Stimulated activated CD4-positive, alpha-beta T cell treated with anti-CD3 and anti-CD28 coated beads, Interleukin-1b, Interleukin-23, amount 100 ng/mL, for 24 hours (primary cell): ENCODE results near the gene BUB1.
A peak's percentile ranks its signal among the peaks of the same experiment; 100 is the strongest.
"Not testable (repeated sequence)": the region's sequence is repeated elsewhere in the genome, so short reads cannot be mapped to it uniquely, and the experiment has no call there.

Experiments
- DNase-seq, 4 experiments: peaks; one replicate each; pipeline ENCODE4 v3.0.0-alpha.2; 2020; ENCODE audit warnings: low read depth in 4 of 4, low spot score in 1 of 4

BUB1 gene

DNA sequence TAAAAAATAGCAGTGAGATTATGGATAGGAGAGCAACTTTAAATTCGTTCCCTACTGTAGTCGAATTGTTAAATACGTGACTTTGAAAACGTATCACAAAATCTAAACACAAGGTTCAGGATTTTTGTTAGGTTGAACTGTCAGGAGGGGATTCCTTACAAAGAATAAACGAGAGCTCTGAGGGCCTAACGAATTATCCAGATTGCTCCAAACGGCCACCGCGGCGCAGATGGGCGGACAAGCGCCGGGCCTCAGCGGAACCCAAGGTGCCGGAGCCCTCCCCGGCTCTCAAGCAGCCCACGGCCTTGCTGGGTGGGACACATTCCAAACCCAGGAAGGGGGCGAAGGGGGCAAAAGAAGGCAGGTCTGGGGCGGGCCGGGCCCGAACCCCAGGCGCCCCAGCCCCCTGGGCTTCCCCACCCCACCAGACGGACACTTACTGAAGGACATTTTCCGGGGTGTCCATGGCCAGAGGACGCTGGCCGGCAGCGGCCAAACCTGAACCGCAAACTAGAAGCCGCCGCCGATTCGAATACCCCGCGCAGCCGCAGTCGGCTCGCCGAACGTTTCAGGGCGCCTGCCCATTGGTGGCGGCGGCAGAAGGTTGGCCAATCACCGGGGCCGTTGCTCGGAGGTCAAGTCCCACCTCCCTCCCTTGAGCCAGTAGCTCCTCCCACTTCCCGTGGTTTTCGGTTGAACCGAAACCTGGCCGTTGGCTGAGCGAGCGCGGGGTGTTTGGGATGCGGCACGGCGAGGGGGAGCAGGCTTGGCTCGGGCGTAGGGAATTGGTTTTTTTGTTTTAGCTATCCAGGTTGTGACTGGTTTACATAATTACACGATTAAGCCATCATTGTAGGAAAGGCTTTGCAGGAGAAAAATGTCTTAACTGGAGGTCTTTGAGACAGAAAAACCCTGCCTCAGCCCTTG is at the start of gene BUB1:
BUB1 (minus strand) TSS at position 534 of the 927 bp plus-strand sequence; CDS start at position 466, 68 bp downstream.
- DNase-seq = peak; percentile 85 to 93 (median 90)

DNA sequence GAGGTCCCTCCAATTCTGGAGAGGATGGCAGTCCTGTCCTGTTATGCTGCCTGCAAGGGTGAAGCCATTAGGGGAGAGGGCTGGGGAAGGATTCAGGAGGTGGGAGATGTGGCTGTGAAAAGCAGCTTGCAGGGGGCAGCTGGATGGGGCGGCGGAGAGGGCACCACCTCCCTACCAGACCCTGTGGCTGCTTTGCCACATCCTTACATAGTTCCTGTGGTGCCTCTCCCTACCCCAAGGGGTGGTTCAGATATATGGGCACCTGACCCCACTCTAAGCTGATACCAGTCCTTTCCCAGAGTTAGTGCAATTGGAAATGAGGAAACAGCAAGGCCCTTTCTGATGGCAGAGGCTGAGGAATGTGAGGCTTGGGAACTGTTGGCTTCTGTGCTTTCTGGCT is 48.4 kb upstream of the BUB1 start:
- no peak for DNase-seq

DNA sequence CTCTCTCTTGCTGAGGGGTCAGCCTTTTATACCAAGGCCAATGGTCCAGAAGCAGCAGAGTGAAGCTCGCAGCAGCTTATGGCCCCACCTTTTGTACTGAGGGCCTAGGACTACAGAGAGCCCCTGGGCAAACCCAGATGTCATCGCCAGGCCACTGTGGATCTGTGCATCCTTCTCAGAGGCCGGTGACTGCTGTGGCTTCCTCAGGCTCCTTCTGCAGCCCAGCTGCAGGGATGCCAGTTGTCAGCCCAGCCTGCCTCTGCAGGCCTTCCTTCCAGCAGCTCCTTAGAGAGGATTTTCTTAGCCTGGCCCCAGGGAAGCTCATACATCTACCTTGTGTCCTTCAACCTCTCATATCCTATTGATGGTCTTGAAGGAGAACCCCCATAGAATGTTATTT is 48.0 kb upstream of the BUB1 start:
- no peak for DNase-seq

DNA sequence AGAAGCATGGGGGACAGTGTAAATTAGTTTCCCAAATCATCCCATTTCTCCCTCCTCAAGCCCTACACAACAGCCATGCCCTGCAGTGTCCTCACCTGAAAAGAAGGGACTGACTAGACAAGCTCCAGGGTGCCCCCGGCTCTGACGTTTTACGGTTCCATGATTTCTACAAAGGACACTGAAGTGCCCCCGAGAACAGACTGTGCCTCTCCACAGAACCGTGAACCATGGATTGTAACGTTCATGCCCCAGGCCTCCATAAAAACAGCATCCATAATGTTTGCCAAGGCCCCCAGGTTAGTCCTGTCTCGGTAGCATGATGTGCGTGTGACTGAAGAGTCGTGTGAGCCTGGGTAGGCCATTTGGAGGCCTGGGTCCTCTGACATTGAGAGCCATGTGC is 47.5 kb upstream of the BUB1 start:
- DNase-seq = no peak

DNA sequence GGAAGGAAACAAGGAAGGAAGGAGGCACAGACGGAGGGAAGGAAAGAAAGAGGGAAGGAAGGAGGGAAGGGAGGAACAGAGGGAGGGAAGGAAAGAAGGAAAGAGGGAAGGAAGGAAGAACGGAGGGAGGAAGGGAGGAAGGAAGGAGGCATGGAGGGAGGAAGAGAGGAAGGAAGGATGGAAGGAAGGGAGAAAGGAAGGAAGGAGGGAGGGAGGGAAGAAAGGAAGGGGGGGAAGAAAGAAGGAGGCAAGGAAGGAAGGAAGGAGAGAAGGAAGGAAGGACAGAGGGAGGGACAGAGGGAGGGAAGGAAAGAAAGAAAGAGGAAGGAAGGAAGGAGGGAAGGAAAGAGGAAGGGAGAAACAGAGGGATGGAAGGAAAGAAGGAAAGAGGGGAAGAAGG is 47.0 kb upstream of the BUB1 start:
- no peak for DNase-seq

DNA sequence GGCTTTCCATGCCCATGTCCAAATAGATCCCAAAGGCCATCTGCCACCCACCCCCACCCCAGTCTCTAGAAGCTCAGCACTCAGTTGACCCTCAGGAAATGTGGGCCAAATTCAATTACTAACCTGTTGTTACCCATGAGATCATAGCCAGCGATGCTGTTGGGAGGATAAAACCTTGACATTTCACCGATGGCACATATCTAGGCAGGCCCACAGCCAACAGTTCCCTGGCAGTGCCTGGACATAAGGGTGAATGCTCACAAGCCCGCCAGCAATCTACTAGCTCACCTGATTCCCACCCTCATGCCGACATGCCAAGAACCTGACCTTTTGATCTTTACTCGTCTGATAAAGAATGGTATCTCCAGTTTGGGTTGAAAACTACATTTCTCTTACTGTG is 42.7 kb upstream of the BUB1 start:
- DNase-seq = no peak

DNA sequence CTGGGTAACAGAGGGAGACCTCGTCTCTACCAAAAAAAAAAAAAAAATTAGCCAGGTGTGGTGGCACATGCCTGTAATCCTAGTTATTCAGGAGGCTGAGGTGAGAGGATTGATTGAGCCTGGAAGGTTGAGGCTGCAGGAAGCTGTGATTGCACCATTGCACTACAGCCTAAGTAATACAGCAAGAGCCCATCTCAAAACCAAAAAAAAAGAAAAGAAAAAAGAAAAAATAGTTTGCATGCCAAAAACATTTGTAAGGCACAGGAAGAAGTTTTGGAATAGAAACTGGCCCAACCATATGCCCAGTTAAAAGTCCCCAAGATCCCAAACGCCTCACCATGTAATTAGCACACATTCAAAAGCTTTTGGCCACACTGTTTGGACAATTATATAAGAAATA is 41.1 kb upstream of the BUB1 start:
- no peak for DNase-seq

DNA sequence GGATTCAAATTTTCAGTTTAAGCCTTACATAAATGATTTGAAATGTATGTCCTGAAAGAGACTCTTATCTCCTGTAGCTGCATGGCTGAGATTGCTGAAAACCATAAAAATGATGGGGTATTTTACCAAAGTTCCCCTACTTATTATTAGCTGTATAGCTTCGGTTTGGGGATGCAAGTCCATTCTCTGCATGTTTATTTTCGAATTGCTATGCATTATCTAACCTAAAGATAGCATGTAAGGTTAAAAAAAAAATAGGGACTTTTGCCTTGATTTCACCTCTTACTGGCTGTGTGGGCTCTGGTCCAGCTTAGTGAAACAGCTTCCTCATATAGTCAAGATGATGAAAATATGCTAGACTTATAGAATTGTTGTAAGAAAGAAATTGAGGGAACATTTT is 40.5 kb upstream of the BUB1 start:
- no peak for DNase-seq

DNA sequence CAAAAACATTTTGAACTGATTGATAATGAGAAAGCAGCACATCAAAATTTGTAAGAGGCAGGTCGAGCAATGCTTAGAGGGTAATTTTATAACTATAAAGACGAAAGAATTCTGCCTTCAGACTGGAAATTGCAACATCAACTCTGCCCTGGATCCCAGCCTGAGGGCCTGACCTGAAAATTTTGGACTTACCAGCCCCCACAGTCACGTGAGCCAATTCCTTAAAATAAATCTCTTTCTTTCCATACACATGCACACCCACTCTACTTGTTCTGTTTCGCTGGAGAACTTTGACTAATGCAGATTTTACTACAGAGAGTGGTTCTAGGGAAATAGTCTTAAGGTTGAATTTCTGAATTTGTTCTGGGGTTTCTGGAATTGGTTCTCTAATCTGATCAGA is 39.9 kb upstream of the BUB1 start:
- no peak for DNase-seq

DNA sequence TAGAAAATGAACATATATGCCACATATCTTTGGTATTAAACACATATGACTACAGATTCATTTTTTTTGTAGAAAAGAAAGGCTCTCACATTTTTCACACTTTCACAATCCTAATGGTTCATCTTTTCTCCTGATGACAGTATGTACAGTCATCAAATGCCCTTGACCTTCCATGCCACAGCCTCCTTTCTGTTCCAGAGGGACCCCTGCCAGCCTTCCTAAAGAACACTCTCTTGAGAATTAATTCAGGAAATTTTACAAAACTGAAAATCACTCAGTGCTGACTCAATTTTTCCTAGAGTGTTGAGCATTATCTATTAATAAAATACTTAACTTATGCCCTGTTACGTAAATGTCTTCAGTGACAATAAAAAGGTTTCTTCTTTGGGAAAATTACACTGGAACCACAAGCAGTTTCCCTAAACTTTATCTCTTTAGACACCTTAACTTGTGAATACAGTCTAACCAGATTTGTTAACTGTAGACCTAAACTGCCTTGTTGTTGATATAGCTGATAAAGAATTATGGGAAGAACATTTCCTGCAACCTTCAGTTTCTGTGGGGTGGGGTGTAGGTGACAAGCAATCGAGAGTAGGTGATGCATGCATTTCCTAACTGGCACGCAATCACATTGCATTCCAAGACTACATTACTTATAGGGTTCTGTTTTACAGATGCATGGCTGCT is 39.2 kb upstream of the BUB1 start:
- no peak for DNase-seq

DNA sequence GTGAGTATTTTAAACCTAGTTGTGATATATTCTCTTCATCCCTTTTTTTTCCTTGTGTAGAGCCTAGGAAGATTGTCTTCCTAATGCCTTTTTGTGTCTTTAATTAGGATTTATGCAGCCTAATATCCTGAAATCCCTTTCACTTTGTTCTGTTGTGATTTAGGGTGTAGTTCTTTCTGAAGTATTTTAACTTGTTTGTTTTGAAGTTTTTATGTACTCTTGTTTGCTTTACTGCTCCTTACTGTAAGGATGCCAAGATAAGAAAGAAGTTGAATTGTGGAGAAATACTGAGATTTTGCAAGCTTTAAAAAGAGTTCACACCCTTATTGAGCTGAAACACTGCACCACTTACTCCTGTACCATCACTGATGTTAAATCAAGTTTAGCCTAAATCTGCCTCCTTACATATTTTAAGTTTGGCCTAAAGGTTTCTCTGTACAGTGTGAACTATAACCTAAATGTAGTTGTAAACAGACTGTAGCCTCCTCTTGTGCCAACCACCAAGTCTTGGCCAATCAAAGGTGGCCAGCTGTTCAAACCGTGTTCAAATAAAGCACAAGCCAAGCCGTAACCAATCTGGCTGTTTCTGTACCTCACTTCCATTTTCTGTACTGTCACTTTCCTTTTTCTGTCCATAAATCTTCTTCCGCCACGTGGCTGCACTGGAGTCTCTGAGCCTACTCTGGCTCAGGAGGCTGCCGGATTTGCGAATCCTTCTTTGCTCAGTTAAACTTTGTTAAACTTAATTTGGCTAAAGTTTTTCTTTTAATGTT is 36.8 kb upstream of the BUB1 start:
- DNase-seq = no peak

DNA sequence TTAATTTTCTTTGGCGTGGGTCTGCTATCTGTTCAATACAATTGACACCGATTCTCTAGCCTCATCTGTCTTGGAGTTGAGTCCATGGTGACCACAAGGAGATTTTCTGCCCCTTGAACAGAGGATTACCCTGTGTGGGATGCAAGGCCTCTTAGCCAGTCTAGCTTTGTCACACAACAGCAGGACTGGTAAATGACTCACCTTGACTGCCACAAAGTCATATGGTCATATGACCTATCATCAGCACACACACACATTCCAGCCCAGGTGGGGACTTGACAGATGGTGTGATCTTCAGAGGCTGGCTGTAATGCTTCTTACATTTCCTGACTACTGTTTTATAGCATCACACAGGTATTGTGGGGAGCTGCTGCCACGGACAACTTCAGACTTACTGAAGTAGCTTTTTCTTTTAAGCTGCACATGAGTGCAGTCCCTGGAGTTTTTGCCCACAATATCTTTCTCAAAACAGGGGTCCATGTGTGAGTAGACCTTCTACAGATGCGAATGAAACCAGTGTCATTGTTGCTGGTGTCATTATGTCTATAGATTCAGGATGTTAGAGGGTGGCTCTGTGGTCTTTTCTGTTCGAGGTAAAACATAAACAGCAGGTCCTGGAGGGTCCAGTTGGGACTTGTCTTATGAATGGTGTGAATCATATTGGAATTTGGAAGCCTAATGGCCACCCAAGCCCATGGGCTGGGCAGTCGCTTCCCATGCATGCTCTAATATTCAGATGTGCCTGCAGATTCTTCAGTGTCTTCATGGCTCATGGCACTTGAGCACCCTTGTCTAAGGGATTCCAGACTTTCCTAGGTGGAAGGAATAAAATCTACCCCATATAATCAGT is 35.9 kb upstream of the BUB1 start:
- DNase-seq = no peak

DNA sequence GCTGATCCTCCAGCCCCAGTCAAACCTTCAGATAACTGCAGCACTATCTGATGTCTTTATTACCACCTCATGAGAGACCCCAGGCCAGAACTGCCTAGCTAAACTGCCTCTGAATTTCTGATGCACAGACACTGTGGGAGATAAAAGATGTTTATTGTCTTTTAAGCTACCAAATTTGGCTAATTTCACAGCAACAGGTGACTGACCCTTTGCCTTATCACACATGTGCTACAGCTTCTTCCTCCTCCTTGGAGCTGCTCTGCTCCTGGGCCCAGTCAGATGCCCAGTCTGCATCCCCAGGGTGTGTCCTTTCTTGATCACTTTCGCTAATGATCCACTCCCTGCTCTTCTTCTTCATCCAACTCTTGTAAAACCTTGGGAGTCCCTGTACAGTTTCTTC is 34.9 kb upstream of the BUB1 start:
- DNase-seq = no peak

DNA sequence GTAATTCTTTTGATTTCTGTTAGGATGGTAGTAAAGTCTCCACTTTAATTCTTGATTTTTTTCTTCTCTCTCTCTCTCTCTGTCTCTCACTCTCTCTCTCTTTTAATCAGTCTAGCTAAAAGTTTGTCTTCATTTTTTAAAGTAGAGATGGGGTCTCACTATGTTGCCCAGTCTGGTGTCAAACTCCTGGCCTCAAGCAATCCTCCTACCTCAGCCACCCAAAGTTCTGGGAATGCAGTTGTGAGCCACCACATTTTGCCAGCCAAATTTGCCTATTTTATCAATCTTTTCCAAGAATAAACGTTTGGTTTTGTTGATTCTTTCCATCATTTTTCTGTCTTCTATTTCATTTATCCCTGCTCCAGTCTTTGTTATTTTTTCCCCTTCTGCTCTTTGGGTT is 30.6 kb upstream of the BUB1 start:
- no peak for DNase-seq

DNA sequence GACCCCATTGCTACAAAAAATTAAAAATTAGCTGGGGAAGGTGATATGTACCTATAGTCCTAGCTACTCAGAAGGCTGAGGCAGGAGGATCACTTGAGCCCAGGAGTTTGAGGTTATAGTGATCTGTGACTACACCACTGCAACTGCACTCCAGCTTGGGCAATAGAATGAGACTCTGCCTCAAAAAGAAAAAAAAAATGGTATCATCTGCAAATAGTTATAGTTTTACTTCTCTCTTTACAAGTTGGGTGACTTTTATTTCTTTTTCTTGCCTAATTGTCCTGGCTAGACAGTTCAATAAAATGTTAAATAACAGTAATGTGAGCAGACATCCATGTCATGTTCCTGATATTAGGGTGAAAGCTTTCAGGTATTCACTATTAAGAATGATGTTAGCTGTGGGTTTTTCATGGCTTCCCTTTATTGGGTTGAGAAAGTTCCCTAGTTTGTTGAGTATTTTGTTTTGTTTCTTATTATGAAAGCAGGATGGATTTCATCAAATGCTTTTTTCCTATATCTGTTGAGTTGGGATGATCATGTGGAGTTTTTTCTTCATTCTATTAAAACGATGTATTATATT is 29.6 kb upstream of the BUB1 start:
- DNase-seq = no peak

DNA sequence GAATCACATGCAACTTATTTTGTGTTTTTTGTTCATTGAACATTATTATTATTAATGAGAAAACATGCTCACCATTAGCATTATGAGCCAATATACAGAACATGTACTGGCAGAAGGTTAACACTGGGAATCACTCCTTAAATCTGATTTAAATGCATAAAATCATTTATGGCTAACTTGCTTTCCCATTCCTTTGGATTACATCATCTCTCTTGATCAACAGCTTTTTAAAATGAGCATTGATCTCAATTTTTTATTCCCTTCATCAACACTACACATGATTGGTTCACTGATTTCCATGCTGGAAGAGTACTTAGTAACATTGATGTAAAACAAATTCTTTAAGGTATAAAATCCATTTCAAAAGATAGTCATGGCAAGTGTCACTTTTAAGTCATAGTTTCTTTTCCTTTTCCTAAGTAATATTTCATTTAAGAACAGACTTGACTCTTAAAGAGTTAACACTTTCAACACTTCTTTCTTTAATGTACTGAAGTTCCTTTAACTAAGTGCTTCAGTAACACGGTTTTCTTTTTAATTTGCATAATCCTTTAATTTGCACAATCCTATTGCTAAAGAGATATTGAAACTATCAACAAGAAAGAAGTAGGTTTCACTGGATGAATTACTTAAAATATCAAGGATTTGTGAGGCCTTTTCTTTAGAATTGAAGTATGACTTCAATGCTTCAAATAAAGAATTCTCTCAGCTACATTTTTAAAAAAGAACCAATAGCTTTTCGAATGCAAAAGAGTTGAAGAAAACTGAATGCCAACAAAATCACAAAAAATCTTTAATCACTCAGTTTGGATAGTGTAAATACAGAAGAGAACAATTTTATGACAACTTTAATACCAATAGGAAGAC is 24.9 kb upstream of the BUB1 start:
- no peak for DNase-seq

DNA sequence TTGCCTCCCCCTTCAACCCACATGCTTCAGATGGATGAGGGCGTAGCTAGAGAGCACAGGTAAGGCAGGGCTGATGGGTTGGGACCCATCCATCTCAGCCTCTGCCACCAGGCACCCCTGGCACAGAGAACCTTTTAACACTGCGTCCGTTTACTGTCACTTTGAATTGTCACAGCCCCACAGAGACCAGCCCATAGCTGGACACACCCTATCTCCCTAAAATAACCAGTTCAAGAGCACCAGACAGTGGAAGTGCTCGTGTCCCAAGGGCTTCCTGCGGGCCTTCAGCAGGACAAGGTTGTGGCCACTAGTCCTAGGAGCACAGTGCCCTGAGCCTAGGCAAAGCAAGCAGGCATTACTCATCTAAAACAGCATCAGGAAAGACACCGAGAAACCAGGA is 20.4 kb upstream of the BUB1 start:
- DNase-seq = not testable (repeated sequence)

DNA sequence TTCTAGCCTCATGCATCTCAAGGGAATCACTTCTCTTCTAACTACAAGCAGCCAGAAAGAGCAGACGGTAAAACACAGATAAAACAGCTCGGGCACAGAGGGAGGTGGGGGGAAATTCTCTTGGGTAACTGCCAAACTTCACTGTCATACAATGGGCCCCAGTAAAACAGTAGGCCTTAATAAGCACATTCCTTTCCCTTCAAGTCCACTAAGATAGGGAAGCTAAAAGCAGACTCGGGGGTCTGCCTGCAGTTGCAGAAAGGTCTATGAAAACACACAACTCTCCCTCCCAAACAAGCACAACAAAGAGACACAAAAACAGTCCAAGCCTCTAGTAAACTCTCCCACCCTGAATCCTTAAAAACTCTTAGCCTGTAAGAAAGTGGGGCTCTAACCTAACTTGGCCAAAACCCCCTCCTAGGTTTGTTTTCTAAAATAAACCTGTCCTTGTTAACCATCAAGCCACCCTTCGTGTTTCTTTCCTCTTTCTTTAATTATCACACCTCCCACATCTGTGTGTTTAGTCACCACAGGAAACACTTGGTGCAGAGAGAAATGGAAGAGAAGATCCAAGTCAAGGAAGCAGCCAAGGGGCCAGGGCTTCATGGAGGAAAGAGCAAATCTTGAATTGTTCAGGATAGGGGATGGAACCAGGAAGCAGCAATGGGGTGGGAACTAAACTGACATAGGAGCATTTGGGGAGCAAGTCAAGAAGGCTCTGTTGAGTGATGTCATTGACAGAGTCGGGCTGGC is 17.5 kb upstream of the BUB1 start:
- DNase-seq = not testable (repeated sequence)
